Activated T-helper 1 cell treated with anti-CD3 and anti-CD28 coated beads, Interleukin-12 subunit alpha, Interleukin-12 subunit beta, Interleukin-2, Interleukin-4 antibody, amounts not matched to agents 30 ng/mL and 10 ng/mL and 1 ng/mL, durations not matched to agents 14 hours and 24 hours and 36 hours (primary cell): ENCODE measurements around the gene SLC39A1. TPM values are rescaled to one million over a fixed set of nuclear protein-coding genes. Genes with fewer than 3 reads are reported as not detected.
"Not testable (repeated sequence)": the region's sequence is repeated elsewhere in the genome, so short reads cannot be mapped to it uniquely, and the experiment has no call there.

Source experiments
- DNase-seq: peaks from one replicate; pipeline ENCODE4 v3.0.0; 2021; ENCODE audit warnings: low spot score
- H3K27ac Mint-ChIP-seq: one replicate; pipeline ENCODE4 v1.8.0; 2021; ENCODE audit warnings: mild to moderate bottlenecking, mixed read lengths
- H3K27me3 Mint-ChIP-seq: one replicate; pipeline ENCODE4 v1.8.0; 2022; ENCODE audit warnings: mild to moderate bottlenecking, moderate library complexity, mixed read lengths; ENCODE audit not compliant: insufficient read depth
- H3K36me3 Mint-ChIP-seq: one replicate; pipeline ENCODE4 v1.8.0; 2021; ENCODE audit warnings: low read depth, mixed read lengths
- H3K4me1 Mint-ChIP-seq: one replicate; pipeline ENCODE4 v1.8.0; 2021; ENCODE audit warnings: low read depth, mixed read lengths
- H3K4me3 Mint-ChIP-seq: one replicate; pipeline ENCODE4 v1.8.0; 2021; ENCODE audit warnings: mild to moderate bottlenecking, moderate library complexity, mixed read lengths
- H3K9me3 Mint-ChIP-seq: one replicate; pipeline ENCODE4 v1.8.0; 2021; ENCODE audit warnings: mixed read lengths
- intact Hi-C: fragments of 100-400 bp; cut with micrococcal nuclease; formaldehyde crosslinking; loops from one replicate; pipeline ENCODE4 v1.15.1; 2024
- total RNA-seq: library from RNA; stranded (reverse); gene quantifications from 2 replicates; pipeline ENCODE4 v1.2.3, GENCODE V29; 2022

Gene SLC39A1
- total RNA-seq, 1 donor from 2014 or later, result 76.1 TPM

- intact Hi-C loops, result loop anchor here (1.0 to 2.0 kb wide), 10 partner anchors 9 to 477 kb away; partner anchors contain the start of genes CREB3L4, DENND4B, JTB and NPR1
- peak within 1 kb of the TSS; percentile 79 for H3K27ac Mint-ChIP-seq
- peaks cover 1% of the 10 kb centered on the region for H3K27me3 Mint-ChIP-seq
- no peak for DNase-seq
- H3K4me1 Mint-ChIP-seq, result peaks cover 44% of the 10 kb centered on the region
- H3K36me3 Mint-ChIP-seq, result peaks cover 9% of the 10 kb centered on the region
- no peaks in the 10 kb centered on the region for H3K9me3 Mint-ChIP-seq
- H3K4me3 Mint-ChIP-seq, result peak within 1 kb of the TSS; percentile 79
Observed at GRCh38 chr1:153985941-153986761, 22.8 kb upstream of the SLC39A1 start, which contains the start of gene RAB13. Gene RAB13 (minus strand): TSS chr1:153986339. CDS start chr1:153986236, 103 bp downstream.

GRCh38 chr1:153985341-153985912 is 22.1 kb upstream of the SLC39A1 start:
- Mint-ChIP-seq H3K27ac (peak overlapping the region; percentile 76), H3K36me3 (peaks cover 2% of the 10 kb centered on the region), H3K9me3 (no peaks in the 10 kb centered on the region), H3K4me3 (peak overlapping the region; percentile 79), H3K4me1 (peaks cover 40% of the 10 kb centered on the region), H3K27me3 (peaks cover 1% of the 10 kb centered on the region)
- intact Hi-C loops, result no loop called here
- DNase-seq, result no peak

- intact Hi-C loops, result no loop called here
- peak overlapping the region; percentile 1 for H3K27ac Mint-ChIP-seq
Observed at GRCh38 chr1:153984123-153984894, 21.0 kb upstream of the SLC39A1 start.

GRCh38 chr1:153981735-153982134 is 18.4 kb upstream of the SLC39A1 start:
- H3K4me3 Mint-ChIP-seq, intact Hi-C loops, H3K27me3 Mint-ChIP-seq, DNase-seq, H3K27ac Mint-ChIP-seq, H3K36me3 Mint-ChIP-seq, H3K9me3 Mint-ChIP-seq: not testable (repeated sequence)
- peaks cover 37% of the 10 kb centered on the region for H3K4me1 Mint-ChIP-seq

More at GRCh38 chr1:153984123-153984894, 21.0 kb upstream of the SLC39A1 start:
- Mint-ChIP-seq H3K4me1 (peaks cover 32% of the 10 kb centered on the region), H3K9me3 (no peaks in the 10 kb centered on the region), H3K27me3 (no peaks in the 10 kb centered on the region), H3K4me3 (no peak overlapping the region), H3K36me3 (no peaks in the 10 kb centered on the region)
- DNase-seq, result no peak

- peaks cover 22% of the 10 kb centered on the region for H3K4me1 Mint-ChIP-seq
- H3K4me3 Mint-ChIP-seq, result peak overlapping the region; percentile 94
- H3K36me3 Mint-ChIP-seq, result peaks cover 23% of the 10 kb centered on the region
- not testable (repeated sequence) for H3K27ac Mint-ChIP-seq, DNase-seq, H3K9me3 Mint-ChIP-seq, H3K27me3 Mint-ChIP-seq
- intact Hi-C loops, result loop anchor here (5.0 kb wide), 1 partner anchor 252 kb away; the partner anchor contains the start of gene INTS3
Observed at GRCh38 chr1:153979091-153979490, 15.8 kb upstream of the SLC39A1 start.

- peak overlapping the region; percentile 94 for H3K4me3 Mint-ChIP-seq
- no peaks in the 10 kb centered on the region for H3K9me3 Mint-ChIP-seq
- H3K27ac Mint-ChIP-seq, result peak overlapping the region; percentile 86
- no peaks in the 10 kb centered on the region for H3K27me3 Mint-ChIP-seq
- intact Hi-C loops, result loop anchor here (5.0 kb wide), 1 partner anchor 251 kb away; the partner anchor contains the start of gene INTS3
- peaks cover 25% of the 10 kb centered on the region for H3K4me1 Mint-ChIP-seq
- peaks cover 29% of the 10 kb centered on the region for H3K36me3 Mint-ChIP-seq
- DNase-seq, result no peak
Observed at GRCh38 chr1:153978274-153978909, 15.1 kb upstream of the SLC39A1 start.

GRCh38 chr1:153977250-153978240 is 14.2 kb upstream of the SLC39A1 start, which contains the start of gene JTB:
Gene JTB (minus strand): TSS chr1:153977674. CDS start chr1:153977252, 422 bp downstream.
- DNase-seq, result peak; percentile 80
- Mint-ChIP-seq H3K36me3 (peaks cover 36% of the 10 kb centered on the region), H3K4me3 (peak within 1 kb of the TSS; percentile 94), H3K9me3 (no peaks in the 10 kb centered on the region), H3K27ac (peak within 1 kb of the TSS; percentile 95), H3K4me1 (peaks cover 33% of the 10 kb centered on the region), H3K27me3 (no peaks in the 10 kb centered on the region)
- intact Hi-C loops, result loop anchor here (1.0 to 5.0 kb wide), 10 partner anchors 9 to 306 kb away; partner anchors contain the start of genes CREB3L4, CRTC2, DENND4B and GATAD2B

- intact Hi-C loops, result loop anchor here (1.0 to 5.0 kb wide), 10 partner anchors 9 to 306 kb away; partner anchors contain the start of genes CREB3L4, CRTC2, DENND4B and GATAD2B
- Mint-ChIP-seq H3K36me3 (peaks cover 40% of the 10 kb centered on the region), H3K27me3 (no peaks in the 10 kb centered on the region), H3K4me3 (peak overlapping the region; percentile 94), H3K27ac (peak overlapping the region; percentile 95), H3K9me3 (no peaks in the 10 kb centered on the region), H3K4me1 (peaks cover 40% of the 10 kb centered on the region)
- DNase-seq, result no peak
Observed at GRCh38 chr1:153976819-153977249, 13.5 kb upstream of the SLC39A1 start.

GRCh38 chr1:153973525-153973924 is 10.2 kb upstream of the SLC39A1 start:
- Mint-ChIP-seq H3K36me3 (peaks cover 40% of the 10 kb centered on the region), H3K27ac (no peak overlapping the region), H3K9me3 (no peaks in the 10 kb centered on the region), H3K4me1 (peaks cover 38% of the 10 kb centered on the region), H3K4me3 (no peak overlapping the region), H3K27me3 (no peaks in the 10 kb centered on the region)
- no peak for DNase-seq
- intact Hi-C loops, result no loop called here

- intact Hi-C loops, result no loop called here
- Mint-ChIP-seq H3K36me3 (peaks cover 40% of the 10 kb centered on the region), H3K4me1 (peaks cover 38% of the 10 kb centered on the region), H3K27ac (no peak overlapping the region), H3K9me3 (no peaks in the 10 kb centered on the region), H3K27me3 (no peaks in the 10 kb centered on the region), H3K4me3 (no peak overlapping the region)
- DNase-seq, result no peak
Observed at GRCh38 chr1:153973071-153973470, 9.7 kb upstream of the SLC39A1 start.

GRCh38 chr1:153970346-153970745 is 7.0 kb upstream of the SLC39A1 start:
- Mint-ChIP-seq H3K27ac (no peak overlapping the region), H3K4me3 (no peak overlapping the region), H3K9me3 (peaks cover 3% of the 10 kb centered on the region), H3K36me3 (peaks cover 34% of the 10 kb centered on the region), H3K27me3 (no peaks in the 10 kb centered on the region), H3K4me1 (peaks cover 50% of the 10 kb centered on the region)
- no peak for DNase-seq
- intact Hi-C loops, result no loop called here
